Head of caudate nucleus (tissue), 42 donors: ENCODE measurements around the gene GRAP2.

ENCODE experiments used
- DNase-seq, 42 donors: peaks; one replicate each; pipeline versions ENCODE4 v3.0.0 to v3.0.0-alpha.2; 2020 to 2021; ENCODE audit warnings: mixed read lengths in 7 of 42
- intact Hi-C: fragments of 100-400 bp; cut with DNase I; formaldehyde crosslinking; loops from one replicate; pipeline ENCODE4 v1.15.0; 2022

Gene GRAP2

GRCh38 chr22:39999144-39999757 lies 98.4 kb downstream of the GRAP2 start:
- intact Hi-C loops: no loop called here
- DNase-seq: no peak

GRCh38 chr22:40000171-40000570 lies 99.3 kb downstream of the GRAP2 start:
- DNase-seq: no peak

GRCh38 chr22:40001106-40001505 lies 100.2 kb downstream of the GRAP2 start:
- no peak for DNase-seq
- intact Hi-C loops: no loop called here

More at GRCh38 chr22:40000171-40000570, 99.3 kb downstream of the GRAP2 start:
- intact Hi-C loops: no loop called here

GRCh38 chr22:40001800-40002577 lies 101.1 kb downstream of the GRAP2 start:
- intact Hi-C loops: no loop called here
- DNase-seq: no peak

- no peak for DNase-seq
- intact Hi-C loops: no loop called here
Observed at GRCh38 chr22:40002935-40003715, 102.2 kb downstream of the GRAP2 start.

GRCh38 chr22:40004836-40005235 lies 104.0 kb downstream of the GRAP2 start:
- intact Hi-C loops: no loop called here

GRCh38 chr22:40006641-40007040 lies 105.8 kb downstream of the GRAP2 start:
- intact Hi-C loops: no loop called here
- DNase-seq: no peak

More at GRCh38 chr22:40004836-40005235, 104.0 kb downstream of the GRAP2 start:
- no peak for DNase-seq

GRCh38 chr22:40007853-40008710 lies 107.2 kb downstream of the GRAP2 start:
- no peak for DNase-seq
- intact Hi-C loops: no loop called here

- intact Hi-C loops: no loop called here
- no peak for DNase-seq
Observed at GRCh38 chr22:40008726-40009291, 107.9 kb downstream of the GRAP2 start.

- no peak for DNase-seq
Observed at GRCh38 chr22:40009292-40009774, 108.4 kb downstream of the GRAP2 start.

GRCh38 chr22:40009951-40010671 lies 109.2 kb downstream of the GRAP2 start:
- peak in 33 of 42 donors; percentile 12 to 78 (median 52) for DNase-seq
- intact Hi-C loops: no loop called here

More at GRCh38 chr22:40009292-40009774, 108.4 kb downstream of the GRAP2 start:
- intact Hi-C loops: no loop called here

- intact Hi-C loops: no loop called here
- no peak for DNase-seq
Observed at GRCh38 chr22:40010746-40011145, 109.9 kb downstream of the GRAP2 start.

GRCh38 chr22:40014667-40015248 lies 113.9 kb downstream of the GRAP2 start:
- intact Hi-C loops: no loop called here
- DNase-seq: no peak

- intact Hi-C loops: no loop called here
- DNase-seq: no peak
Observed at GRCh38 chr22:40015358-40015976, 114.6 kb downstream of the GRAP2 start.

- no peak for DNase-seq
- intact Hi-C loops: no loop called here
Observed at GRCh38 chr22:40018051-40018450, 117.2 kb downstream of the GRAP2 start.

GRCh38 chr22:40019100-40019499 lies 118.2 kb downstream of the GRAP2 start:
- DNase-seq: no peak

GRCh38 chr22:40020956-40021355 lies 120.1 kb downstream of the GRAP2 start:
- intact Hi-C loops: loop anchor here (5.0 kb wide), 1 partner anchor 484 kb away; no protein-coding TSS in a partner anchor
- DNase-seq: no peak

More at GRCh38 chr22:40019100-40019499, 118.2 kb downstream of the GRAP2 start:
- intact Hi-C loops: no loop called here
